GM18502 (cell line): ENCODE measurements around the gene COL12A1.

Experiments used
- ATAC-seq: cut with Tn5 transposase; IDR thresholded peaks from one replicate; pipeline ENCODE4 v1.9.1; 2021; ENCODE audit warnings: mild to moderate bottlenecking; ENCODE audit not compliant: unreplicated experiment, poor library complexity

COL12A1 gene

GRCh38 chr6:75109022-75109421 is 96.8 kb downstream of the COL12A1 start:
- no peak for ATAC-seq

- ATAC-seq: no peak
These were observed 97.4 kb downstream of the COL12A1 start for GRCh38 chr6:75108333-75108974.

GRCh38 chr6:75107913-75108312 is 97.9 kb downstream of the COL12A1 start:
- no peak for ATAC-seq

- ATAC-seq: no peak
These were observed 99.4 kb downstream of the COL12A1 start for GRCh38 chr6:75106426-75106825.

DNA sequence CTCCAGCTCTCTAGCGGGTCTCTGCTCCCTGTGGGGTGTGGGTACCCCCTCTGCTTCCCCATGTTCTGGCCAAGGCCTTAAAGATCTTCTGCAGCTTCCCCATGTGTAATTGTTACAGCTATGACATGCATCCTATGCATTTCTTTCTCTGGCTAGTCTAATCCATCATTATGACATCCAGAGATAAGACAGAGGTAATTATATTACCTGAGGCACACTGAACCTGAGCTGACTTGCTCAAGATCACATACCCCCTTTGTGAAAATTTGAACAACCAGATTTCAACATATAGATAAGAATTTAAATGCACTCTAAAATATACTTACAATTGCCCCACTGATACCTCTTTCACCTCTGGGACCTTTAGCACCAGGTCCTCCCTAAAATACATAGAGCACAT is 102.4 kb downstream of the COL12A1 start:
- no peak for ATAC-seq

GRCh38 chr6:75102301-75102700 is 103.6 kb downstream of the COL12A1 start:
- no peak for ATAC-seq

GRCh38 chr6:75101896-75102295 is 104.0 kb downstream of the COL12A1 start:
- no peak for ATAC-seq

GRCh38 chr6:75098709-75099108 is 107.1 kb downstream of the COL12A1 start:
- ATAC-seq: no peak

DNA sequence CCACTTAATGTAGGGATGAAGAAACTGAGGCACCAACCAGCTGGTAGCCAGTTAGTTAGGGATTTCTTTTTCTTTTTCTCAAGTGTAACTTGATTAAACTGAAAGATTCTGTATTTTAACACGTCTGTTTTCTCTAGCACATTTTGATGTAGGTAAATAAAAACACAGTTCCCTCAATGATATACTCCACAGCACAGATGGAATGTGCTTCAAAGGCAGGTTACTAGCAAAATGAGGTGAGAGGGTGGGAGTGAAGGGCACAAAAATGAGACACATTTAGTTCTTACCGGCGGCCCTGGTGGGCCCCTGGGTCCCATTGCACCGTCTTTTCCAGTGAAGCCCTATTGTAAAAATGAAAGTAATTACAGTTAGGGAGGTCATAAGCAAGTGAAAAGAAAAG is 108.9 kb downstream of the COL12A1 start:
- no peak for ATAC-seq

DNA sequence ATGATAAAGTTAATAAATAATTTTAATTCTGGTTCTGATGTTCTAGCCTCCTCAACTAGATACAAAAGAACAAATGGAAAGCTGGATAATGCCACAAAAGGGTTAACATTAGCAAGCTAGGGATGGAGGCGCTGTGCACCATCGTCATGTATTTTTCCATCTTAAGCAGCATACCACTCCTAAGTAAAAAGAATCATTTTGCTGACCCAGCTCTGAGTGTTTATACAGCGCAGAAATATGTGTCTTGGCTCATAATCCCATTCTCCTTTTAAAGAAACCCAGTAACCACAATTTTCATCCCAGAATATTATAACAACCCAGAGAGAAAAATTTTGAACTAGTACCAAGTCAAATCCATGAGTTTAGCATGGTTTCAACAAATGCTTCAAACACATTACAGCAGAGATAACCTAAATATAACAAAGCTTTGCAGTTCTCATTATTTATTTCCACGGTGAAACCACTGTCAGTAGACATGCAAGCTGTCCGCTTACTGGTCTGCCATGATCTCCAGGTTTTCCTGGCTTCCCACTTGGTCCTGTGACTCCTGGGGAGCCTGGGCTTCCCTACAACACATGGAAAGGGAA is 111.1 kb downstream of the COL12A1 start:
- ATAC-seq: no peak

DNA sequence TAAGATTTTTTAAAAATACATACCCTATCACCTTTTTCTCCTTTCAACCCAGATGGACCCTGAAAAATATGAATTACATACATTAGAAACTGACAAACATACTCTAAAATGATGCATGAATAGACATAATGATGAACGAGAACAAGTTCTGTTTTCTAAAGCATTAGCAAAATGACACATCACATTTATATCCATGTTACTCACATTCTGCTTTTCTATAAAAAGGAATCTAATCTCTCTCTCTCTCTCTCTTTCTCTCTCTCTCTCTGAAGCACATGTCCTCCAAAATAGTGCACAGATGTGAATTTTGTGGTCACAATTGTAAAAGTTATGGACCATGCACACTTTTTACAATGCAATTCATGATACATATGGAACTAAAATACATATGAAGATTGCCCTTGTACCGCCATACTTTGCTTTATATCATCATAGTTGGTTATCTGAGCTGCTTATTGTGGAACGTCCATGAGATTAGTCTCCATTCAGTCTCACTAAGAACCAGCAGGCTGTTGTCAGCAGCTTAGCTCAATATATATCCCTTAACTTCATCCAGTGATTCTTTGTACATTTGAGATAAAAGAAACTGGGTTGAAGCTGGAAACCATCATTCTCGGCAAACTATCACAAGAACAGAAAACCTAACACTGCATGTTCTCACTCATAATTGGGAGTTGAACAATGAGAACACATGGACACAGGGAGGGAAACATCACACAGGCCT is 114.2 kb downstream of the COL12A1 start:
- no peak for ATAC-seq

GRCh38 chr6:75090576-75090975 is 115.3 kb downstream of the COL12A1 start:
- ATAC-seq: no peak

GRCh38 chr6:75089921-75090320 is 115.9 kb downstream of the COL12A1 start:
- ATAC-seq: no peak

GRCh38 chr6:75089151-75089897 is 116.5 kb downstream of the COL12A1 start:
- no peak for ATAC-seq

DNA sequence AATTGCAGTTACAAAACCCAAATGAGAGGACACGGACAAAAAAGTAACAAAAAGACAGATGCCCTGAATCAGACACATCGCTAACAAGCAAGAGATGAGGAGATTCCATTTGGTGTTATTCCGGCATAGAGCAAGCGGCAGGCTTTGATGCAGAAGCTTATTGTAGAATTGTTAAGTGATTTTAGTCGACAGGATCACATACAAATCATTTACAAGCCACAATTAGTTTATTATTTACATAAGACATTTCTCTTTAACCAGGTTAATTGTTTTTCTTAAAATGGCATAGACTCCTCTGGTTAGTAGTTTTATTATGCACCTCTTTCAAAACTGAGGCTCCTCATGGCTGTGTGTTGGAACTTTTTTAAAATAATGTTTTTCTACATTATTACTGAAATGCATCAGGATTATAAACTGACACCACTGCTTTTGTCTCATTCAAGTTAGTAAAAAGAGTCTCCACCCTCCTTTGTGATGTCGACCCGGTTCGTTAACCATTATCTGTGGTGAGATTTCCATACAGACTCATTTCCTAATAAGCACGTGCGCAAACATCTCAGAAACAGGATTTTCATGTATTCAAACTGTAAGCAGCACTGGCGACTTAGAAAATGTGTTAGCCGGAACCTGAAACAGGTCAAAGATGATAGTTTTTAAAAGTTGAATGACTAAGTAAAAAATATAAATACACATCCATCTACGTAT is 119.8 kb downstream of the COL12A1 start:
- no peak for ATAC-seq

GRCh38 chr6:75084872-75085381 is 120.9 kb downstream of the COL12A1 start:
- ATAC-seq: no peak

- no peak for ATAC-seq
These were observed 121.8 kb downstream of the COL12A1 start for GRCh38 chr6:75084018-75084417.

GRCh38 chr6:75081921-75082320 is 123.9 kb downstream of the COL12A1 start:
- no peak for ATAC-seq

- ATAC-seq: no peak
These were observed 124.8 kb downstream of the COL12A1 start for GRCh38 chr6:75081047-75081446.

- no peak for ATAC-seq
These were observed 126.3 kb downstream of the COL12A1 start for GRCh38 chr6:75079589-75079988.
